Transverse colon (tissue), 4 donors: ENCODE results near the gene ZNF765. TPM values are rescaled to one million over a fixed set of nuclear protein-coding genes. Genes with fewer than 3 reads are reported as not detected.
"Not testable (repeated sequence)": the region's sequence is repeated elsewhere in the genome, so short reads cannot be mapped to it uniquely, and the experiment has no call there.

Source experiments
- DNase-seq: peaks from one replicate; pipeline ENCODE4 v3.0.0-alpha.2; 2019
- H3K27ac ChIP-seq, 4 donors: fragments of 200-600 bp; sonication (generic); 2 replicates each; pipeline ENCODE4 v1.5.1; 2016 to 2018; ENCODE audit warnings: inconsistent platforms in 4 of 4
- H3K27me3 ChIP-seq: fragments of 200-600 bp; sonication (generic); 2 replicates; pipeline ENCODE4 v1.5.1; 2017; ENCODE audit warnings: inconsistent platforms
- H3K36me3 ChIP-seq, 4 donors: fragments of 200-600 bp; sonication (generic); 2 replicates each; pipeline ENCODE4 v1.5.1; 2017 to 2019; ENCODE audit warnings: inconsistent platforms in 4 of 4
- H3K4me1 ChIP-seq, 4 donors: fragments of 200-600 bp; sonication (generic); 2 replicates each; pipeline ENCODE4 v1.5.1; 2017 to 2020; ENCODE audit warnings: inconsistent platforms in 4 of 4
- H3K4me3 ChIP-seq, 4 donors: fragments of 200-600 bp; sonication (generic); 1 replicate in 1 of 4; 2 replicates in 3 of 4; pipeline versions ENCODE4 v1.5.1 to v1.6.1; 2017 to 2019; ENCODE audit warnings: inconsistent platforms in 4 of 4
- H3K9me3 ChIP-seq, 2 donors: fragments of 200-600 bp; sonication (generic); 2 replicates each; pipeline ENCODE4 v1.5.1; 2017 to 2019; ENCODE audit warnings: inconsistent platforms in 2 of 2
- CTCF ChIP-seq, 5 experiments: fragments of 200-600 bp in 3 of 5; fragments of 450-650 bp in 2 of 5; sonication (generic) in 3 of 5; IDR thresholded peaks; 1 replicate in 2 of 5; 2 replicates in 3 of 5; pipeline ENCODE4 v1.5.1; 2016 to 2017; ENCODE audit warnings: antibody characterized with exemption in 5 of 5, inconsistent platforms in 3 of 5, mild to moderate bottlenecking in 2 of 5, moderate library complexity in 1 of 5
- EP300 ChIP-seq: sonication (generic); formaldehyde crosslinking; IDR thresholded peaks from one replicate; pipeline ENCODE4 v1.6.1; 2017; ENCODE audit warnings: antibody characterized with exemption, low read depth
- POLR2A ChIP-seq: fragments of 450-650 bp; IDR thresholded peaks from one replicate; pipeline ENCODE4 v1.6.1; 2016; ENCODE audit warnings: antibody characterized with exemption, mild to moderate bottlenecking, moderate library complexity
- POLR2AphosphoS5 ChIP-seq, 3 donors: sonication (generic); formaldehyde crosslinking; IDR thresholded peaks; one replicate each; pipeline ENCODE4 v1.6.1; 2016; ENCODE audit warnings: antibody characterized with exemption in 3 of 3
- WGBS, 2 donors: methylation state at CpG; one replicate each; pipeline ENCODE4 v1.1.5; 2018; ENCODE audit warnings: low coverage in 1 of 2; 5-methylcytosine and 5-hydroxymethylcytosine counted together
- in situ Hi-C, 4 donors: fragments of 200-750 bp; cut with MboI; loops; one replicate each; pipeline versions ENCODE4 v1.15.0 to v1.15.1; 2017; ENCODE audit warnings: low sequenced_read_pairs in 3 of 4, low pct_ligation_motif_present in 1 of 4, low pct_unique_long_range_greater_than_20kb in 1 of 4
- intact Hi-C: fragments of 100-400 bp; cut with DNase I; formaldehyde crosslinking; loops from one replicate; pipeline ENCODE4 v1.15.1; 2023; ENCODE audit warnings: low total_unique reads
- total RNA-seq, 4 donors: library from RNA; depleted of rRNA; stranded (reverse); fragments of >200 nt; gene quantifications; one replicate each; pipeline ENCODE4 v1.1.0, GENCODE V29; 2016

ZNF765 gene
- total RNA-seq, 4 donors from 2014 or later, result 6.0 to 14.3 (median 11.2) TPM

GRCh38 chr19:53424968-53425597 is 30.1 kb downstream of the ZNF765 start:
- H3K9me3 ChIP-seq, result no peaks in the 10 kb centered on the region
- H3K36me3 ChIP-seq, result no peaks in the 10 kb centered on the region
- no peak overlapping the region for H3K4me3 ChIP-seq
- TF ChIP-seq POLR2A (no peak), POLR2AphosphoS5 (IDR thresholded peaks at IDR 0.05) (peak in 1 of 3 donors; percentile 9), CTCF (IDR thresholded peaks at IDR 0.05) (peak; percentile 70 to 74 (median 71)), EP300 (no peak)
- DNase-seq, result peak; percentile 71
- H3K27me3 ChIP-seq, result no peaks in the 10 kb centered on the region
- WGBS, 2 donors, result 40% methylated on average over 9 of the region's 9 CpGs; no CpG with 5 or more reads in 1 of the 2 donors
- no peaks in the 10 kb centered on the region for H3K4me1 ChIP-seq
- intact Hi-C loops, result no loop called here
- no peak overlapping the region for H3K27ac ChIP-seq
- in situ Hi-C loops, result loop anchor here in 3 of 4 donors (10.0 to 25.0 kb wide), 2 partner anchors 312 to 320 kb away; no protein-coding TSS in a partner anchor

- Histone ChIP-seq H3K27me3 (no peaks in the 10 kb centered on the region), H3K9me3 (no peaks in the 10 kb centered on the region), H3K36me3 (peaks cover 0 to 11% (median 4%) of the 10 kb centered on the region in 4 donors), H3K4me3 (peak within 1 kb of the TSS; percentile 47 to 71 (median 57)), H3K4me1 (peaks cover 6 to 11% (median 7%) of the 10 kb centered on the region in 4 donors), H3K27ac (peak within 1 kb of the TSS; percentile 81 to 89 (median 84))
- intact Hi-C loops, result no loop called here
- in situ Hi-C loops, result loop anchor here in 1 of 4 donors (5.0 to 25.0 kb wide), 2 partner anchors 41 to 306 kb away; no protein-coding TSS in a partner anchor
- no peak for TF ChIP-seq EP300
- peak; percentile 30 to 54 (median 40) for TF ChIP-seq CTCF (IDR thresholded peaks at IDR 0.05)
- peak; percentile 86 for TF ChIP-seq POLR2A
- peak; percentile 91 to 93 (median 92) for TF ChIP-seq POLR2AphosphoS5 (IDR thresholded peaks at IDR 0.05)
- peak; percentile 98 for DNase-seq
- 9% methylated on average over 46 of the region's 46 CpGs; no CpG with 5 or more reads in 1 of the 2 donors for WGBS, 2 donors
These were observed 36.6 kb downstream of the ZNF765 start, which contains the start of gene ZNF761 for GRCh38 chr19:53431399-53432087. TSS of gene ZNF761 (plus strand) at chr19:53431984. CDS start at chr19:53447269, 15,285 bp downstream.

GRCh38 chr19:53432088-53432661 is 37.2 kb downstream of the ZNF765 start:
- intact Hi-C loops, result no loop called here
- peaks cover 6 to 11% (median 7%) of the 10 kb centered on the region in 4 donors for H3K4me1 ChIP-seq

GRCh38 chr19:53443809-53444208 is 48.9 kb downstream of the ZNF765 start:
- H3K27ac ChIP-seq, H3K27me3 ChIP-seq, intact Hi-C loops, DNase-seq, H3K4me3 ChIP-seq, H3K4me1 ChIP-seq: not testable (repeated sequence)
- WGBS, 2 donors, result 81 to 100% methylated on average over 1 to 2 of the region's 2 CpGs
- peaks cover 0 to 65% (median 14%) of the 10 kb centered on the region in 4 donors for H3K36me3 ChIP-seq
- in situ Hi-C loops, result loop anchor here in 1 of 4 donors (25.0 kb wide), 1 partner anchor 293 kb away; no protein-coding TSS in a partner anchor
- H3K9me3 ChIP-seq, result peaks cover 18 to 27% of the 10 kb centered on the region in 2 donors

More at GRCh38 chr19:53432088-53432661, 37.2 kb downstream of the ZNF765 start:
- TF ChIP-seq POLR2A (no peak), CTCF (IDR thresholded peaks at IDR 0.05) (no peak), EP300 (no peak), POLR2AphosphoS5 (IDR thresholded peaks at IDR 0.05) (no peak)
- H3K4me3 ChIP-seq, result peak overlapping the region; percentile 47 to 71 (median 57)
- H3K27ac ChIP-seq, result peak overlapping the region; percentile 81 to 89 (median 84)
- in situ Hi-C loops, result loop anchor here in 1 of 4 donors (5.0 to 25.0 kb wide), 2 partner anchors 40 to 305 kb away; no protein-coding TSS in a partner anchor
- H3K9me3 ChIP-seq, result no peaks in the 10 kb centered on the region
- DNase-seq, result peak; percentile 34
- WGBS, 2 donors, result 1 to 2% methylated on average over 6 to 30 of the region's 30 CpGs
- peaks cover 0 to 11% (median 4%) of the 10 kb centered on the region in 4 donors for H3K36me3 ChIP-seq
- H3K27me3 ChIP-seq, result no peaks in the 10 kb centered on the region

- 95 to 100% methylated on average over 2 to 5 of the region's 5 CpGs for WGBS, 2 donors
- H3K27me3 ChIP-seq, H3K4me1 ChIP-seq, DNase-seq, intact Hi-C loops, H3K4me3 ChIP-seq, H3K27ac ChIP-seq: not testable (repeated sequence)
- H3K36me3 ChIP-seq, result peaks cover 0 to 76% (median 22%) of the 10 kb centered on the region in 4 donors
- in situ Hi-C loops, result loop anchor here in 1 of 4 donors (25.0 kb wide), 1 partner anchor 290 kb away; no protein-coding TSS in a partner anchor
- peaks cover 20 to 38% of the 10 kb centered on the region in 2 donors for H3K9me3 ChIP-seq
These were observed 52.2 kb downstream of the ZNF765 start for GRCh38 chr19:53447196-53447595.
